Loucy (cell line): ENCODE results near the gene ATP13A5.

Source experiments
- H2AFZ ChIP-seq: fragments of 200-600 bp; sonication (generic); 2 replicates; pipeline ENCODE4 v1.6.0; 2016; ENCODE audit warnings: antibody characterized with exemption, mild to moderate bottlenecking, low read length, moderate library complexity
- H3F3A ChIP-seq: fragments of 200-600 bp; 2 replicates; pipeline ENCODE4 v1.6.0; 2016; ENCODE audit warnings: antibody characterized with exemption, low read depth, mild to moderate bottlenecking
- H3K27me3 ChIP-seq: fragments of 200-600 bp; sonication (generic); 2 replicates; pipeline ENCODE4 v1.6.1; 2014; ENCODE audit warnings: low read length, mild to moderate bottlenecking; ENCODE audit not compliant: insufficient read depth, poor library complexity, severe bottlenecking
- H3K36me3 ChIP-seq: fragments of 200-600 bp; sonication (generic); 2 replicates; pipeline ENCODE4 v1.6.1; 2016; ENCODE audit warnings: low read length; ENCODE audit not compliant: insufficient read depth
- H3K4me1 ChIP-seq: fragments of 200-600 bp; sonication (generic); 2 replicates; pipeline ENCODE4 v1.5.1; 2014; ENCODE audit warnings: low read length, mild to moderate bottlenecking; ENCODE audit not compliant: insufficient read depth, poor library complexity, severe bottlenecking
- H3K4me2 ChIP-seq: fragments of 200-600 bp; sonication (generic); 2 replicates; pipeline ENCODE4 v1.6.0; 2014; ENCODE audit warnings: antibody characterized with exemption, low read length, low read depth, mild to moderate bottlenecking; ENCODE audit not compliant: poor library complexity, severe bottlenecking
- H3K4me3 ChIP-seq: fragments of 200-600 bp; sonication (generic); 2 replicates; pipeline ENCODE4 v1.5.1; 2014; ENCODE audit warnings: low read length, mild to moderate bottlenecking, mixed read lengths; ENCODE audit not compliant: poor library complexity, severe bottlenecking
- H3K79me2 ChIP-seq: fragments of 200-600 bp; sonication (generic); 2 replicates; pipeline ENCODE4 v1.6.1; 2014; ENCODE audit warnings: low read length; ENCODE audit not compliant: insufficient read depth
- H3K9ac ChIP-seq: fragments of 200-600 bp; sonication (generic); 2 replicates; pipeline ENCODE4 v1.6.0; 2014; ENCODE audit warnings: mild to moderate bottlenecking, low read depth, low read length, moderate library complexity; ENCODE audit not compliant: poor library complexity, severe bottlenecking
- H3K9me2 ChIP-seq: fragments of 200-600 bp; sonication (generic); replicated peaks from 2 replicates; pipeline ENCODE4 v1.6.1; 2016; ENCODE audit warnings: low read depth, low read length, mixed read lengths
- H3K9me3 ChIP-seq: fragments of 200-600 bp; sonication (generic); 2 replicates; pipeline ENCODE4 v1.6.1; 2014; ENCODE audit warnings: mild to moderate bottlenecking, antibody characterized with exemption, low read length, low read depth; ENCODE audit not compliant: insufficient read depth
- H4K20me1 ChIP-seq: fragments of 200-600 bp; sonication (generic); 2 replicates; pipeline ENCODE4 v1.6.0; 2014; ENCODE audit warnings: antibody characterized with exemption, low read length, mild to moderate bottlenecking; ENCODE audit not compliant: insufficient read depth, poor library complexity, severe bottlenecking
- EZH2phosphoT487 ChIP-seq: fragments of 200-600 bp; IDR thresholded peaks from 2 replicates; pipeline ENCODE4 v1.6.1; 2018; ENCODE audit warnings: antibody characterized with exemption, mild to moderate bottlenecking, moderate library complexity, borderline replicate concordance
- TF ChIP-seq, protein P1 (sequence below): fragments of 200-600 bp; sonication (generic); conservative IDR thresholded peaks from 2 replicates; pipeline ENCODE4 v1.5.1; 2014; ENCODE audit warnings: mild to moderate bottlenecking, antibody characterized with exemption, low read length

Gene ATP13A5

DNA sequence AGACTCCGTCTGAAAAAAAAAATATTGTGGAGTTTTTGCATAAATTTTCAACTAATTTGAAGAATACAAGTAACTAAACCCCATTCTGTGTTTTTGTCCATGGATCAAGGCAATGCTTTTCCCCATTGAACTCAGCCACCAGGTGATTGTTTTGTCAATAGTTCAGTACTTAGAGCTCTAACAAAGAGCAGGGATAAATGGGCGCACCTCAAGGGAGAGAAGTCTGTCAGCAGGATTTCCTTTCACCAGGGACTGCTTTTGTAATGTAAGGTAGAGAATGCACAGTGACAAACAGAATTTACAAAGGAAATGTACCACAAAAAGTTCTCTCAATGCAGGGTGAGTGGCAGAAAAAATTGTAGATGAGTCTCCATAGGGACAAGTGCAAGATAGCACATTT lies 10.8 kb upstream of the ATP13A5 start:
- H3K27me3 ChIP-seq, result no peaks in the 10 kb centered on the region
- H3K9me2 ChIP-seq, result no peaks in the 10 kb centered on the region
- no peak overlapping the region for H3K4me3 ChIP-seq
- TF ChIP-seq, protein P1, sequence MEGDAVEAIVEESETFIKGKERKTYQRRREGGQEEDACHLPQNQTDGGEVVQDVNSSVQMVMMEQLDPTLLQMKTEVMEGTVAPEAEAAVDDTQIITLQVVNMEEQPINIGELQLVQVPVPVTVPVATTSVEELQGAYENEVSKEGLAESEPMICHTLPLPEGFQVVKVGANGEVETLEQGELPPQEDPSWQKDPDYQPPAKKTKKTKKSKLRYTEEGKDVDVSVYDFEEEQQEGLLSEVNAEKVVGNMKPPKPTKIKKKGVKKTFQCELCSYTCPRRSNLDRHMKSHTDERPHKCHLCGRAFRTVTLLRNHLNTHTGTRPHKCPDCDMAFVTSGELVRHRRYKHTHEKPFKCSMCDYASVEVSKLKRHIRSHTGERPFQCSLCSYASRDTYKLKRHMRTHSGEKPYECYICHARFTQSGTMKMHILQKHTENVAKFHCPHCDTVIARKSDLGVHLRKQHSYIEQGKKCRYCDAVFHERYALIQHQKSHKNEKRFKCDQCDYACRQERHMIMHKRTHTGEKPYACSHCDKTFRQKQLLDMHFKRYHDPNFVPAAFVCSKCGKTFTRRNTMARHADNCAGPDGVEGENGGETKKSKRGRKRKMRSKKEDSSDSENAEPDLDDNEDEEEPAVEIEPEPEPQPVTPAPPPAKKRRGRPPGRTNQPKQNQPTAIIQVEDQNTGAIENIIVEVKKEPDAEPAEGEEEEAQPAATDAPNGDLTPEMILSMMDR, result no peak
- TF ChIP-seq EZH2phosphoT487, result no peak
- H3K36me3 ChIP-seq, result no peaks in the 10 kb centered on the region
- H3F3A ChIP-seq, result no peaks in the 10 kb centered on the region
- no peaks in the 10 kb centered on the region for H3K4me1 ChIP-seq
- no peaks in the 10 kb centered on the region for H3K79me2 ChIP-seq
- no peak overlapping the region for H3K4me2 ChIP-seq
- no peak overlapping the region for H3K9ac ChIP-seq
- no peaks in the 10 kb centered on the region for H4K20me1 ChIP-seq
- H3K9me3 ChIP-seq, result no peaks in the 10 kb centered on the region
- no peak overlapping the region for H2AFZ ChIP-seq

DNA sequence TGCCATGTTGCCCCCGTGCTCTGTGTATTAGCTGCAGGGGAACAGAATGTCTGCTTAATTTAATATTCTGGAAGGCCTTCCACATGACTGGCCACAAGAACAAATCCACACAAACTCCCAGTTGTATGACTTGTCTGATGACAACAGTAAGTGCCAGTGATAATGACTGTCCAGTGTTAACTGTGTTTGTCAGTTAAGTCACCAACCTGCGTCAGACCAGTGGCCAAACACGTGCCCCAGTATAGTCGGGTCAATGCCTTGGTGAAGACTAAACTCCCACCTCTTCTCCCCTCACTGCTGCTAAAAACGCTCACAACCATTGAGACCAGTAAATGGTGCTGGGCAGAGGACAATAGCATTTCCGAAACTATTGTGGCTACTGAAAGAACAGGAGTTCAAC lies 9.8 kb upstream of the ATP13A5 start:
- Histone ChIP-seq H3K27me3 (no peaks in the 10 kb centered on the region), H3F3A (no peaks in the 10 kb centered on the region), H3K9me2 (no peaks in the 10 kb centered on the region), H3K36me3 (no peaks in the 10 kb centered on the region), H4K20me1 (no peaks in the 10 kb centered on the region), H2AFZ (no peak overlapping the region), H3K79me2 (no peaks in the 10 kb centered on the region), H3K9ac (no peak overlapping the region), H3K4me3 (no peak overlapping the region), H3K9me3 (no peaks in the 10 kb centered on the region), H3K4me1 (no peaks in the 10 kb centered on the region), H3K4me2 (no peak overlapping the region)
- no peak for TF ChIP-seq EZH2phosphoT487
- TF ChIP-seq, protein P1, result no peak

DNA sequence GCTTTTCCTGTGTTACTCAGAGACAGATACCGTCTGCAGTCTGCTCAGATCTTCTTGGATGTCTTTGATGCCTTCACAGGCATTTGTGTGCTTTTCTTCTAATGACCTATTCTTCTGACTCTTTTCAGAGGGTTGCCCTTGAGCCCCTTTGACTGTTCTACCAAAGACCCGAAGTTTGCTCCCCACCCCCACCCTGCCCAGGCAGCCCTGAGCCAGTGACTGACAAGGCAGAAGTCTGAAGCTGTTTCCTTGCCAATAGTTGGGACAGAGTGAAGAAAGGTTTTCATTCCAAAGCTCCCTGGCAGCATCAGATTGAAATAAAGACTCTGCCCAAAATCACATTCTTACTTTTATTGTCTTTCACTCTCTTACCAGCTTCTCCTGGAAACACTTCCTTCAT lies 9.0 kb upstream of the ATP13A5 start:
- H3F3A ChIP-seq, result no peaks in the 10 kb centered on the region

More for the DNA sequence above, 9.0 kb upstream of the ATP13A5 start:
- no peaks in the 10 kb centered on the region for H3K4me1 ChIP-seq
- no peak overlapping the region for H3K4me2 ChIP-seq
- H3K27me3 ChIP-seq, result no peaks in the 10 kb centered on the region
- H3K9me3 ChIP-seq, result no peaks in the 10 kb centered on the region
- no peaks in the 10 kb centered on the region for H3K36me3 ChIP-seq
- H4K20me1 ChIP-seq, result no peaks in the 10 kb centered on the region
- no peaks in the 10 kb centered on the region for H3K9me2 ChIP-seq
- H2AFZ ChIP-seq, result no peak overlapping the region
- no peak overlapping the region for H3K9ac ChIP-seq
- TF ChIP-seq EZH2phosphoT487, result no peak
- TF ChIP-seq, protein P1, result no peak
- H3K79me2 ChIP-seq, result no peaks in the 10 kb centered on the region
- H3K4me3 ChIP-seq, result no peak overlapping the region
